Measurements from ENCODE around the gene NCEH1. TPM values are rescaled to one million over a fixed set of nuclear protein-coding genes. Genes with fewer than 3 reads are reported as not detected.

The NCEH1 gene
- polyA plus RNA-seq, 1 of the 3 experiments (the other 2 are of a cell fraction), result 7.5 TPM

DNA sequence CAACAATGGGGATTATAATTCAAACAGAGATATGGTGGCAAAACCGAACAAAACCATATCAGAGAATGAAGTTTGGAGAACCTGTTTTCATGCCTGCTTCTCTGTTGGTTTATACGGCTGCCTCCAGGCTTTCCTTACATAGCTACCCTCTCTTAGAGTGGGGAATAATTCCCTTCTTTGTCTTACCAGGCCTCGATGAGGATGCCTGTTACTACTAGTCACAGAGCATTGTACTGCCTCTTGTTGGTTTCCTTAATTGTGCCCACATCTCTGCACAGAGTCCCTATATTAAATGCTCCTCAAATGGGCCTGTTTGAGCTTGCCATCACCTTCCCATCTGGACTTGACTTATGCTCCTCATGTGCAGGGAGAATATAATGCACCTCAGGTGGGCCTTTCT is 92.9 kb downstream of the NCEH1 start:
- no peaks in the 10 kb centered on the region for H4K20me1 ChIP-seq (ENCODE audit: insufficient read depth)
- H3K36me3 ChIP-seq (replicated peaks in 1 of 2; ENCODE audit: control insufficient read depth in 1 of 2, insufficient read depth in 2 of 2, low read length in 1 of 2), result no peaks in the 10 kb centered on the region
- no peaks in the 10 kb centered on the region for H3K9me2 ChIP-seq
- no peaks in the 10 kb centered on the region for H3K79me2 ChIP-seq (ENCODE audit: insufficient read depth)
- CTCF ChIA-PET, result interaction anchor here (0.7 to 1.2 kb wide), 2 partner anchors 15 to 80 kb away, joined by 3 read pairs; no protein-coding TSS in a partner anchor
- H3F3A ChIP-seq (replicated peaks; ENCODE audit: insufficient read depth), result no peaks in the 10 kb centered on the region
- H3K4me2 ChIP-seq, result no peak overlapping the region
- POLR2A ChIA-PET, result no interaction called here
- no peak overlapping the region for H2AFZ ChIP-seq (ENCODE audit: low read depth)
- no peak overlapping the region for H3K9ac ChIP-seq
- H3K27me3 ChIP-seq (ENCODE audit: insufficient read depth), result no peaks in the 10 kb centered on the region
- no peak overlapping the region for H3K4me3 ChIP-seq (ENCODE audit: low read depth in 2 of 2, low read length in 1 of 2)
- no peak for DNase-seq
- H3K27ac ChIP-seq (ENCODE audit: low read depth in 2 of 2, low read length in 1 of 2), result no peak overlapping the region
- TF ChIP-seq SMC3 (IDR thresholded peaks at IDR 0.05; ENCODE audit: low read depth, low read length) (no peak), RFX5 (IDR thresholded peaks at IDR 0.05; ENCODE audit: low read length) (no peak), YY1 (IDR thresholded peaks at IDR 0.05; ENCODE audit: low read depth) (no peak), GATA2 (CRISPR knock-in tag; IDR thresholded peaks at IDR 0.05) (no peak), RAD21 (IDR thresholded peaks at IDR 0.05; ENCODE audit: low read length) (no peak), POLR2AphosphoS5 (IDR thresholded peaks at IDR 0.05; ENCODE audit: low read depth, low read length) (no peak)
- TF ChIP-seq, protein P1, sequence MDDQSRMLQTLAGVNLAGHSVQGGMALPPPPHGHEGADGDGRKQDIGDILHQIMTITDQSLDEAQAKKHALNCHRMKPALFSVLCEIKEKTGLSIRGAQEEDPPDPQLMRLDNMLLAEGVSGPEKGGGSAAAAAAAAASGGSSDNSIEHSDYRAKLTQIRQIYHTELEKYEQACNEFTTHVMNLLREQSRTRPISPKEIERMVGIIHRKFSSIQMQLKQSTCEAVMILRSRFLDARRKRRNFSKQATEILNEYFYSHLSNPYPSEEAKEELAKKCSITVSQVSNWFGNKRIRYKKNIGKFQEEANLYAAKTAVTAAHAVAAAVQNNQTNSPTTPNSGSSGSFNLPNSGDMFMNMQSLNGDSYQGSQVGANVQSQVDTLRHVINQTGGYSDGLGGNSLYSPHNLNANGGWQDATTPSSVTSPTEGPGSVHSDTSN (IDR thresholded peaks at IDR 0.05), result no peak
- TF ChIP-seq, protein P2, sequence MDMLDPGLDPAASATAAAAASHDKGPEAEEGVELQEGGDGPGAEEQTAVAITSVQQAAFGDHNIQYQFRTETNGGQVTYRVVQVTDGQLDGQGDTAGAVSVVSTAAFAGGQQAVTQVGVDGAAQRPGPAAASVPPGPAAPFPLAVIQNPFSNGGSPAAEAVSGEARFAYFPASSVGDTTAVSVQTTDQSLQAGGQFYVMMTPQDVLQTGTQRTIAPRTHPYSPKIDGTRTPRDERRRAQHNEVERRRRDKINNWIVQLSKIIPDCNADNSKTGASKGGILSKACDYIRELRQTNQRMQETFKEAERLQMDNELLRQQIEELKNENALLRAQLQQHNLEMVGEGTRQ (IDR thresholded peaks at IDR 0.05; ENCODE audit: borderline replicate concordance, low read depth, low read length), result no peak
- peaks cover 0 to 4% of the 10 kb centered on the region in 2 experiments; a peak in 1 of 4 replicates for H3K4me1 ChIP-seq (ENCODE audit: control insufficient read depth in 1 of 2, insufficient read depth in 2 of 2, low read depth in 1 of 2, low read length in 1 of 2)
- no peaks in the 10 kb centered on the region for H3K9me3 ChIP-seq
- WGBS (ENCODE audit: low lambda C conversion rate), result 33% methylated on average over 3 of the region's 3 CpGs

DNA sequence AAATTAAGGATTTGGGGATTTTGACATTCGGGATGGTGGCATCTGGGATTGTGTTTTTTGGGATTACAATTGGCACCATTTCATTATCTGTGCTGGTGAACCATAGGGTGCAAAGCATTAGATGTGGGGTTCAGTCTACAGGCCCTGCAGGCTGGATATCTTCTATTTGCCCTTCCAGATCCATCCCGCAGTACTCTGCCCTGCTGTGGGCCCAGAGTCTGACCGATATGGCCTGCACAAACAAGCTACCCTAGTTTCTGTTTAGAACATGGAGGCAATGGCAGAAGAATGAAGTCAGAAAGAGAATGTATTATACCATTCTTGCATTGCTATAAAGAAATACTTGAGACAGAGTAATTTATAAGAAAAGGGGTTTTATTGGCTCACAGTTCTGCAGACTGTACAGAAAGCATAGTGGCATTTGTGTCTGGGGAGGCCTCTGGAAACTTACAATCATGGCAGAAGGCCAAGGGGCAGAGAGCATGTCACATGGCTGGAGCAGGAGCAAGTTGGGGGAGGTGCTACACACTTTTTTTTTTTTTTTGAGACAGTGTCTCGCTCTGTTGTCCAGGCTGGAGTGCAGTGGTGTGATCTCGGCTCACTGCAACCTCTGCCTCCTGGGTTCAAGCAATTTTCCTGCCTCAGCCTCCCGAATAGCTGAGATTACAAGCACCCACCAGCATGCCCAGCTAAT is 93.7 kb downstream of the NCEH1 start:
- no peaks in the 10 kb centered on the region for H3K9me2 ChIP-seq
- no peaks in the 10 kb centered on the region for H3K9me3 ChIP-seq
- TF ChIP-seq YY1 (IDR thresholded peaks at IDR 0.05; ENCODE audit: low read depth) (no peak), NRF1 (IDR thresholded peaks at IDR 0.05; ENCODE audit: low read depth, low read length) (no peak), TAF1 (IDR thresholded peaks at IDR 0.05; ENCODE audit: borderline replicate concordance, low read depth, low read length) (no peak), EZH2phosphoT487 (IDR thresholded peaks at IDR 0.05; ENCODE audit: borderline replicate concordance, low read depth) (no peak), JUND (IDR thresholded peaks at IDR 0.05) (no peak), RXRA (IDR thresholded peaks at IDR 0.05; ENCODE audit: borderline replicate concordance, low read depth) (no peak), TCF12 (IDR thresholded peaks at IDR 0.05) (no peak), GATA2 (CRISPR knock-in tag; IDR thresholded peaks at IDR 0.05) (no peak), FOXM1 (IDR thresholded peaks at IDR 0.05; ENCODE audit: low read depth) (no peak), SIN3A (IDR thresholded peaks at IDR 0.05; ENCODE audit: borderline replicate concordance, low read depth, low read length) (no peak), GABPA (IDR thresholded peaks at IDR 0.05; ENCODE audit: low read depth) (no peak)
- TF ChIP-seq, protein P3, sequence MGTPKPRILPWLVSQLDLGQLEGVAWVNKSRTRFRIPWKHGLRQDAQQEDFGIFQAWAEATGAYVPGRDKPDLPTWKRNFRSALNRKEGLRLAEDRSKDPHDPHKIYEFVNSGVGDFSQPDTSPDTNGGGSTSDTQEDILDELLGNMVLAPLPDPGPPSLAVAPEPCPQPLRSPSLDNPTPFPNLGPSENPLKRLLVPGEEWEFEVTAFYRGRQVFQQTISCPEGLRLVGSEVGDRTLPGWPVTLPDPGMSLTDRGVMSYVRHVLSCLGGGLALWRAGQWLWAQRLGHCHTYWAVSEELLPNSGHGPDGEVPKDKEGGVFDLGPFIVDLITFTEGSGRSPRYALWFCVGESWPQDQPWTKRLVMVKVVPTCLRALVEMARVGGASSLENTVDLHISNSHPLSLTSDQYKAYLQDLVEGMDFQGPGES (IDR thresholded peaks at IDR 0.05; ENCODE audit: low read depth, low read length), result no peak
- TF ChIP-seq, protein P4, sequence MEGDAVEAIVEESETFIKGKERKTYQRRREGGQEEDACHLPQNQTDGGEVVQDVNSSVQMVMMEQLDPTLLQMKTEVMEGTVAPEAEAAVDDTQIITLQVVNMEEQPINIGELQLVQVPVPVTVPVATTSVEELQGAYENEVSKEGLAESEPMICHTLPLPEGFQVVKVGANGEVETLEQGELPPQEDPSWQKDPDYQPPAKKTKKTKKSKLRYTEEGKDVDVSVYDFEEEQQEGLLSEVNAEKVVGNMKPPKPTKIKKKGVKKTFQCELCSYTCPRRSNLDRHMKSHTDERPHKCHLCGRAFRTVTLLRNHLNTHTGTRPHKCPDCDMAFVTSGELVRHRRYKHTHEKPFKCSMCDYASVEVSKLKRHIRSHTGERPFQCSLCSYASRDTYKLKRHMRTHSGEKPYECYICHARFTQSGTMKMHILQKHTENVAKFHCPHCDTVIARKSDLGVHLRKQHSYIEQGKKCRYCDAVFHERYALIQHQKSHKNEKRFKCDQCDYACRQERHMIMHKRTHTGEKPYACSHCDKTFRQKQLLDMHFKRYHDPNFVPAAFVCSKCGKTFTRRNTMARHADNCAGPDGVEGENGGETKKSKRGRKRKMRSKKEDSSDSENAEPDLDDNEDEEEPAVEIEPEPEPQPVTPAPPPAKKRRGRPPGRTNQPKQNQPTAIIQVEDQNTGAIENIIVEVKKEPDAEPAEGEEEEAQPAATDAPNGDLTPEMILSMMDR (IDR thresholded peaks at IDR 0.05), result no peak
- H3F3A ChIP-seq (replicated peaks; ENCODE audit: insufficient read depth), result no peaks in the 10 kb centered on the region
- no peaks in the 10 kb centered on the region for H3K79me2 ChIP-seq (ENCODE audit: insufficient read depth)
- no peak overlapping the region for H3K27ac ChIP-seq (ENCODE audit: low read depth in 2 of 2, low read length in 1 of 2)
- ChIA-PET POLR2A (no interaction called here), CTCF (interaction anchor here (0.7 kb wide), 1 partner anchor 79 kb away, joined by 3 read pairs; no protein-coding TSS in a partner anchor)
- no peaks in the 10 kb centered on the region for H3K4me1 ChIP-seq (ENCODE audit: control insufficient read depth in 1 of 2, insufficient read depth in 2 of 2, low read depth in 1 of 2, low read length in 1 of 2)
- no peaks in the 10 kb centered on the region for H3K36me3 ChIP-seq (replicated peaks in 1 of 2; ENCODE audit: control insufficient read depth in 1 of 2, insufficient read depth in 2 of 2, low read length in 1 of 2)
- H4K20me1 ChIP-seq (ENCODE audit: insufficient read depth), result no peaks in the 10 kb centered on the region
- WGBS (ENCODE audit: low lambda C conversion rate), result 87% methylated on average over 6 of the region's 6 CpGs
- H2AFZ ChIP-seq (ENCODE audit: low read depth), result no peak overlapping the region
- no peak overlapping the region for H3K4me3 ChIP-seq (ENCODE audit: low read depth in 2 of 2, low read length in 1 of 2)
- H3K9ac ChIP-seq, result no peak overlapping the region
- no peaks in the 10 kb centered on the region for H3K27me3 ChIP-seq (ENCODE audit: insufficient read depth)
- no peak overlapping the region for H3K4me2 ChIP-seq
- no peak for DNase-seq
